Caco-2 (cell line): ENCODE results near the gene VPS9D1. TPM values are rescaled to one million over a fixed set of nuclear protein-coding genes. Genes with fewer than 3 reads are reported as not detected.

Experiments
- BruUV-seq: library from RNA; stranded (reverse); fragments of 400-500 nt; replicated peaks from 2 replicates; lab custom pipeline; 2021; lab: Mats Ljungman, UMichigan
- CTCF ChIA-PET: fragments of 300-600 bp; sonication (Branson Sonifier 250); formaldehyde crosslinking; loops from one replicate; lab custom pipeline; 2022; ENCODE audit warnings: antibody characterized with exemption; lab: Charles Lee
- POLR2A ChIA-PET: fragments of 300-600 bp; sonication (Branson Sonifier 250); formaldehyde crosslinking; loops from one replicate; lab custom pipeline; 2022; ENCODE audit warnings: antibody characterized with exemption; lab: Charles Lee
- DNase-seq, 2 experiments: peaks; one replicate each; pipeline versions ENCODE4 v3.0.0 to v3.0.0-alpha.2; 2020 to 2022
- H3K27me3 ChIP-seq: replicated peaks from 2 replicates; pipeline ENCODE4 v1.6.0; 2011; ENCODE audit warnings: low read length; ENCODE audit not compliant: control insufficient read depth, insufficient read depth
- H3K36me3 ChIP-seq: 2 replicates; pipeline ENCODE4 v1.5.1; 2011; ENCODE audit warnings: low read length; ENCODE audit not compliant: control insufficient read depth, insufficient read depth
- H3K4me1 ChIP-seq: fragments of 250-450 bp; sonication (Bioruptor Pico); 2 replicates; pipeline ENCODE4 v1.5.1; 2020; ENCODE audit warnings: mild to moderate bottlenecking
- H3K4me3 ChIP-seq: 2 replicates; pipeline ENCODE4 v1.5.1; 2011; ENCODE audit warnings: low read depth, mild to moderate bottlenecking, control low read depth, low read length
- H3K9me3 ChIP-seq: fragments of 250-450 bp; sonication (Bioruptor Pico); 2 replicates; pipeline ENCODE4 v1.5.1; 2020; ENCODE audit warnings: mild to moderate bottlenecking, moderate library complexity
- H3K27ac Mint-ChIP-seq: one replicate; pipeline ENCODE4 v1.8.0; 2022; ENCODE audit warnings: mixed read lengths; ENCODE audit not compliant: unreplicated experiment
- H3K27me3 Mint-ChIP-seq: one replicate; pipeline ENCODE4 v1.8.0; 2022; ENCODE audit warnings: mixed read lengths; ENCODE audit not compliant: insufficient read depth, unreplicated experiment
- H3K36me3 Mint-ChIP-seq: one replicate; pipeline ENCODE4 v1.8.0; 2022; ENCODE audit warnings: mild to moderate bottlenecking, mixed read lengths; ENCODE audit not compliant: insufficient read depth, unreplicated experiment
- H3K4me1 Mint-ChIP-seq: one replicate; pipeline ENCODE4 v1.8.0; 2022; ENCODE audit warnings: low read depth, mixed read lengths; ENCODE audit not compliant: unreplicated experiment
- H3K4me3 Mint-ChIP-seq: one replicate; pipeline ENCODE4 v1.8.0; 2022; ENCODE audit warnings: mild to moderate bottlenecking, moderate library complexity, mixed read lengths; ENCODE audit not compliant: unreplicated experiment
- H3K9me3 Mint-ChIP-seq: one replicate; pipeline ENCODE4 v1.8.0; 2022; ENCODE audit warnings: mixed read lengths; ENCODE audit not compliant: unreplicated experiment
- CTCF ChIP-seq, 2 experiments: fragments of 200-600 bp in 1 of 2; IDR thresholded peaks; 1 replicate in 1 of 2; 2 replicates in 1 of 2; pipeline versions ENCODE4 v1.5.1 to v1.8.0; 2011 to 2022; ENCODE audit warnings: antibody characterized with exemption in 1 of 2, control low read depth in 1 of 2, inconsistent platforms in 1 of 2, low read depth in 1 of 2, low read length in 1 of 2, mild to moderate bottlenecking in 1 of 2, moderate library complexity in 1 of 2; ENCODE audit not compliant: insufficient read depth in 1 of 2, severe bottlenecking in 1 of 2, unreplicated experiment in 1 of 2
- intact Hi-C: fragments of 100-400 bp; cut with micrococcal nuclease; formaldehyde crosslinking; loops from one replicate; pipeline ENCODE4 v1.10.0; 2022; ENCODE audit not compliant: unreplicated experiment
- total RNA-seq: library from RNA; stranded (reverse); gene quantifications from 2 replicates; pipeline ENCODE4 v1.2.3, GENCODE V29; 2022

The VPS9D1 gene
- total RNA-seq, 1 experiment from 2014 or later = 6.3 TPM

GRCh38 chr16:89697616-89698331, 22.9 kb downstream of the VPS9D1 start:
- Mint-ChIP-seq H3K4me1 (peaks cover 7% of the 10 kb centered on the region), H3K36me3 (peaks cover 88% of the 10 kb centered on the region), H3K4me3 (no peak overlapping the region), H3K9me3 (no peaks in the 10 kb centered on the region), H3K27ac (no peak overlapping the region), H3K27me3 (no peaks in the 10 kb centered on the region)
- intact Hi-C loops = no loop called here
- BruUV-seq = no TSS peak
- ChIA-PET CTCF (no interaction called here), POLR2A (no interaction called here)
- no peak overlapping the region for H3K4me3 ChIP-seq
- no peaks in the 10 kb centered on the region; the same call in 1 of the 2 replicates for H3K36me3 ChIP-seq
- no peaks in the 10 kb centered on the region for H3K27me3 ChIP-seq
- TF ChIP-seq CTCF (IDR thresholded peaks at IDR 0.05; ENCODE audit: insufficient read depth in 1 of 2, low read depth in 1 of 2, low read length in 1 of 2, severe bottlenecking in 1 of 2, unreplicated experiment in 1 of 2) = no peak
- DNase-seq = no peak
- H3K9me3 ChIP-seq = no peaks in the 10 kb centered on the region
- H3K4me1 ChIP-seq = peaks cover 4% of the 10 kb centered on the region; the same call in 1 of the 2 replicates

- Histone ChIP-seq H3K9me3 (no peaks in the 10 kb centered on the region), H3K27me3 (no peaks in the 10 kb centered on the region), H3K4me1 (peaks cover 4% of the 10 kb centered on the region; the same call in 1 of the 2 replicates), H3K4me3 (no peak overlapping the region), H3K36me3 (peaks cover 2% of the 10 kb centered on the region)
- no TSS peak for BruUV-seq
- Mint-ChIP-seq H3K4me3 (no peak overlapping the region), H3K27me3 (no peaks in the 10 kb centered on the region), H3K36me3 (peaks cover 91% of the 10 kb centered on the region), H3K9me3 (no peaks in the 10 kb centered on the region), H3K4me1 (peaks cover 7% of the 10 kb centered on the region), H3K27ac (no peak overlapping the region)
- CTCF ChIA-PET = no interaction called here
- POLR2A ChIA-PET = no interaction called here
- TF ChIP-seq CTCF (IDR thresholded peaks at IDR 0.05; ENCODE audit: insufficient read depth in 1 of 2, low read depth in 1 of 2, low read length in 1 of 2, severe bottlenecking in 1 of 2, unreplicated experiment in 1 of 2) = no peak
- intact Hi-C loops = no loop called here
- DNase-seq = no peak
These were observed 23.5 kb downstream of the VPS9D1 start for GRCh38 chr16:89697161-89697615.

GRCh38 chr16:89696670-89697128, 24.0 kb downstream of the VPS9D1 start:
- Mint-ChIP-seq H3K36me3 (peaks cover 92% of the 10 kb centered on the region), H3K4me3 (no peak overlapping the region), H3K9me3 (no peaks in the 10 kb centered on the region), H3K4me1 (peaks cover 7% of the 10 kb centered on the region), H3K27me3 (no peaks in the 10 kb centered on the region), H3K27ac (no peak overlapping the region)
- H3K36me3 ChIP-seq = peaks cover 4% of the 10 kb centered on the region
- no TSS peak for BruUV-seq
- ChIA-PET CTCF (no interaction called here), POLR2A (no interaction called here)
- no peak overlapping the region for H3K4me3 ChIP-seq
- TF ChIP-seq CTCF (IDR thresholded peaks at IDR 0.05; ENCODE audit: insufficient read depth in 1 of 2, low read depth in 1 of 2, low read length in 1 of 2, severe bottlenecking in 1 of 2, unreplicated experiment in 1 of 2) = no peak
- H3K9me3 ChIP-seq = no peaks in the 10 kb centered on the region
- no peak for DNase-seq
- no peaks in the 10 kb centered on the region for H3K27me3 ChIP-seq
- H3K4me1 ChIP-seq = peaks cover 4% of the 10 kb centered on the region; the same call in 1 of the 2 replicates
- intact Hi-C loops = no loop called here
